Measurements from ENCODE around the gene NDUFS7.
A peak's percentile ranks its signal among the peaks of the same experiment; 100 is the strongest.
"Not testable (repeated sequence)": the region's sequence is repeated elsewhere in the genome, so short reads cannot be mapped to it uniquely, and the experiment has no call there.

Gene NDUFS7

DNA sequence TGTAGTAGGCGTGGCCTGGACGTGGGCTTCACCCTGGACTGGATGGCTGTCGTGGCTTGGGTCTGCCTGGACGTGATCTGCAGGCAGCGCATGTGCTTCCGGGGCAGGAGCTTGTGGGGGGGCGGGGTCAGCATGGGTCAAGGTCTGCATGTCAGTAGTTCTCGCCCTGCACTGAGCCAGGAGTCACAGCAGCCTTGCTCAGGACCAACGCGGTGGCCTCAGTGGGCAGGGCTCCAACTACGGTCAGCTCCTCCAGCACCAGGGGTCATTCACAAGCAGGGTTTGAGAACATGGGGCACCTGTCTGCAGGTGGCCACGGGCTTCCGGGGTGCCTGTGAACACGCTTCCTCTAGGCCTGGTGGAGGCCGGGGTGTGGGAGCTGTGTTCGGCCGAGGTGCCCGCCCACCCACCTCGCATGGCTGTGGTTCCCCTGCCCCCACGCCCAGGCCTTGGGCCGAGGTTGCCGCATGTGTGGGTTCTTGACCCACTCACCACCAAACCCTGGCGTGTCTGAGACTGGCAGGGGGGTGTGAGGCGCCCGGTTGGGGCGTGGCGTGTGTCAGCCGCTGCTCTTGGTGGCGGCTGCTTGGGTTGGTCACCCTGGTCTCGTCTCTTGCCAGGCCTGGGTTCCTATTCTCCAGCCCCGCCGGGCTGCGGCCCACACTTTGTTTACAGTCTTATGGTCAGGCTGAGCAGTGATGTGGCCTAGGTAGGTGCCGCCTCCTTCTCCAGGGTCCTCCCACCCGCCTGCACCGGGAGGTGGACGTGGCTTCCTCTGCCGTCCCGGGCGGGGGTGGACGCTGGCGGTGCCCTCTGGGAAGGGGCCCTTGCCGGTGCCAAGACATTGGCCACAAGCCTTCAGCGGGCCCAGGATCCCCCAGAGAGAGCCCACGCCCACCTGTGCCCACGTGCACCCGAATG is 49.7 kb downstream of the NDUFS7 start:
- DNase-seq (ENCODE audit: low spot score) = no peak

DNA sequence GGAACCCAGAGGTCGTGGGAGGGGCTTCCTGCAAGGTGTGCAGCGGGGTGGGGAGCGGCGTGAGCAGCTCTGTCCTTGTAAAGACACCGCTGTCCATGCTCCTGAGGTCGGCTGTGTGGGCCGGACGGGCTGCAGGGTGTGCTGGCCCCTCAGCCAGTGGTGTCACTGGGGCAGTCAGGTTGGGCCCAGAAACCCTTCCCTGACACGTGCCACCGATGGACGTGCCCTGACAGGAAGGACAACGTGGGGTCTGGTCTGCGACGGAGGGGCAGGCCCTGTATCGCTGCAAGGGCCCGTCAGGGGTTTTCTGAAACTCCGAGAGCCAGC is 50.3 kb downstream of the NDUFS7 start:
- no peak for DNase-seq (ENCODE audit: low spot score)

DNA sequence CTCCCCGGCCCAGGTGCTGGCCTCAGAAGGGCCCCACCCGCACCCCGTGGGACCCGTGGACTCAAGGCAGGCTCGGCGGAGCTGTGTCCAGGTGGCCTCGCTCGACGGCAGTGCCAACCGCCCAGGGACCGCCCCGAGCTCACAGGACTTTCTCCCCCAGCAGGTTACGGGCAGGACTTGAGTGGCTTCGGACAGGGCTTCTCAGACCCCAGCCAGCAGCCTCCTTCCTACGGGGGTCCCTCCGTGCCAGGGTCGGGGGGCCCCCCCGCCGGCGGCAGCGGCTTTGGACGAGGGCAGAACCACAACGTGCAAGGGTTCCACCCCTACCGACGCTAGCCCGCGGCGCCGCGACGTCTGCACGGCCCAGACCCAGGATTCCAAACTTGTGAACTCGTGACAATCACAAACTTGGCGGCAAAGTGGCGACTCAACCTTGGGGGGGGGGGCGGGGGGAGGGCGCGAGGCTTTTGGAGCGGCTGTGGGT is 50.9 kb downstream of the NDUFS7 start:
- no peak for DNase-seq (ENCODE audit: low spot score)

DNA sequence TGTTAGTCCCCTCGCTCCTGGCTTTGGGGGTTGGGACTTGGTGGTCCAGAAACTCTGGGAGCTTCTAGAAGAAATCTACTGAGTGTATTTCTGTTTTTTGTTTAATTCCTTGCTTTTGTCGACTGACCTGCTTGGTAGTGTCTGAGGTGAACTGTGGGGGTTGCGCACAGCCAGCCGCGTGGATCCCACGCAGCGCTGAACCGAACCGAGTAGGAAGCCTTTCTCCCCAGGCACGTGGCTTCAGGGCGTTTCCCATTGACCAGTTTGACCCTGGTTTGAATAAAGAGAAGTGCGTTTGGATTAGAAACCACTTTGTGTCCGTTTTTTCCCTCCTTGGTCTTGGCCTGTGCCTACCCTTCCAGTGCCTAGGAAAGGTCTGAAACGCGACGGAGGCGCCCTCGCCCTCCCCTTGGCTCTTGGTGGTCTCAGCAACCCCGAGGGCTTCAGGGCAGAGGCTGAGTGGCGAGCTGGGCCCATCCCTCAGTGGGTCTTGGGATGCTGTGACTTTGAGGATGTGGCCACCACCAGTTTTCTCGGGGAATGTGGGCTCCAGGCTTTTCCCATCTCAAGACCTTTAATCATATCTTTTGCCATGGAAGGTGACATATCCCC is 51.8 kb downstream of the NDUFS7 start:
- DNase-seq (ENCODE audit: low spot score) = no peak

- DNase-seq (ENCODE audit: low spot score) = no peak
Observed at GRCh38 chr19:1437609-1438008, 53.9 kb downstream of the NDUFS7 start.

GRCh38 chr19:1438035-1438932 is 54.6 kb downstream of the NDUFS7 start, which contains the start of gene RPS15:
Gene RPS15, plus strand, starts transcription at chr19:1438396. Its CDS starts 30 bp downstream, at chr19:1438426.
- peak; percentile 90 for DNase-seq (ENCODE audit: low spot score)

GRCh38 chr19:1438933-1439354 is 55.2 kb downstream of the NDUFS7 start:
- DNase-seq (ENCODE audit: low spot score) = no peak

- DNase-seq (ENCODE audit: low spot score) = not testable (repeated sequence)
Observed at GRCh38 chr19:1439525-1440417, 56.1 kb downstream of the NDUFS7 start.

- no peak for DNase-seq (ENCODE audit: low spot score)
Observed at GRCh38 chr19:1440418-1440801, 56.7 kb downstream of the NDUFS7 start.

DNA sequence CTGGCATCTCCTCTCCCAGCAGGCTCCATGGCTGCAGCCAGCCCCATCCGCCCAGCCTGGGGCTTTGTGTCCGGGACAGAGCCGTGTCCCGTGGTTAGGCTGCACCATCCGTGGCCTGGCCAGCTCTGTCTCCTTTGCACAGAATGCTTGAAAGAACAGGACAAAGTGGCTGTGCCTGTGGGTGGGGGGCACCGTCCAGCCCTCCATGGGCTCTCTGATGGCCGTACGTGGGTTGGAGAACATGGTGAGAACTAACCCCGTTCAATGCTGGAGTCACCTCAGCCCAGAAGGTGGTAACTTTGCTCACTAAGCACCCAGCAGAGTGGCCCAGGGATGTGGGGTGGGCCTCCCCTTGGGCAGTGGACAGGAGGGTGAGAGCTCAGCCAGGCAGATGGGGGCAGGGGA is 57.3 kb downstream of the NDUFS7 start:
- no peak for DNase-seq (ENCODE audit: low spot score)

- DNase-seq (ENCODE audit: low spot score) = no peak
Observed at GRCh38 chr19:1441677-1442438, 58.2 kb downstream of the NDUFS7 start.
